Activated naive CD8-positive, alpha-beta T cell treated with anti-CD3 and anti-CD28 coated beads for 36 hours (primary cell): ENCODE results near the gene IGF1. TPM values are rescaled to one million over a fixed set of nuclear protein-coding genes. Genes with fewer than 3 reads are reported as not detected.
"Not testable (repeated sequence)": the region's sequence is repeated elsewhere in the genome, so short reads cannot be mapped to it uniquely, and the experiment has no call there.

ENCODE experiments used
- DNase-seq: peaks from one replicate; pipeline ENCODE4 v3.0.0; 2021
- H3K27ac Mint-ChIP-seq: one replicate; pipeline ENCODE4 v1.8.0; 2022; ENCODE audit warnings: mild to moderate bottlenecking, moderate library complexity, mixed read lengths
- H3K27me3 Mint-ChIP-seq: one replicate; pipeline ENCODE4 v1.8.0; 2022; ENCODE audit warnings: mild to moderate bottlenecking, mixed read lengths
- H3K36me3 Mint-ChIP-seq: one replicate; pipeline ENCODE4 v1.8.0; 2021; ENCODE audit warnings: mild to moderate bottlenecking, mixed read lengths
- H3K4me1 Mint-ChIP-seq: one replicate; pipeline ENCODE4 v1.8.0; 2021; ENCODE audit warnings: mixed read lengths
- H3K4me3 Mint-ChIP-seq: one replicate; pipeline ENCODE4 v1.8.0; 2022; ENCODE audit warnings: mild to moderate bottlenecking, moderate library complexity, mixed read lengths
- H3K9me3 Mint-ChIP-seq: one replicate; pipeline ENCODE4 v1.8.0; 2022; ENCODE audit warnings: mixed read lengths
- total RNA-seq, 2 experiments: library from RNA; stranded (reverse); gene quantifications; one replicate each; pipeline ENCODE4 v1.2.3, GENCODE V29; 2021

IGF1 gene
- total RNA-seq, 2 experiments from 2014 or later, result 2.1 to 2.3 TPM

- DNase-seq, result no peak
- Mint-ChIP-seq H3K4me3 (no peak overlapping the region), H3K36me3 (no peaks in the 10 kb centered on the region), H3K27ac (no peak overlapping the region), H3K4me1 (no peaks in the 10 kb centered on the region), H3K9me3 (no peaks in the 10 kb centered on the region), H3K27me3 (peaks cover 30% of the 10 kb centered on the region)
Observed at GRCh38 chr12:102454808-102455760, 25.3 kb downstream of the IGF1 start.

GRCh38 chr12:102454330-102454729, 26.0 kb downstream of the IGF1 start:
- no peak for DNase-seq
- Mint-ChIP-seq H3K36me3 (no peaks in the 10 kb centered on the region), H3K9me3 (no peaks in the 10 kb centered on the region), H3K27me3 (peaks cover 23% of the 10 kb centered on the region), H3K27ac (no peak overlapping the region), H3K4me3 (no peak overlapping the region), H3K4me1 (no peaks in the 10 kb centered on the region)

GRCh38 chr12:102452605-102453004, 27.8 kb downstream of the IGF1 start:
- Mint-ChIP-seq H3K4me1 (no peaks in the 10 kb centered on the region), H3K9me3 (peaks cover 5% of the 10 kb centered on the region), H3K4me3 (no peak overlapping the region), H3K27ac (no peak overlapping the region), H3K27me3 (peaks cover 22% of the 10 kb centered on the region), H3K36me3 (no peaks in the 10 kb centered on the region)
- DNase-seq, result no peak

- H3K36me3 Mint-ChIP-seq, H3K27ac Mint-ChIP-seq, H3K9me3 Mint-ChIP-seq, H3K4me3 Mint-ChIP-seq, DNase-seq, H3K4me1 Mint-ChIP-seq: not testable (repeated sequence)
- peaks cover 23% of the 10 kb centered on the region for H3K27me3 Mint-ChIP-seq
Observed at GRCh38 chr12:102449018-102449417, 31.3 kb downstream of the IGF1 start.

- peaks cover 23% of the 10 kb centered on the region for H3K27me3 Mint-ChIP-seq
- not testable (repeated sequence) for H3K4me3 Mint-ChIP-seq, DNase-seq, H3K9me3 Mint-ChIP-seq, H3K4me1 Mint-ChIP-seq, H3K36me3 Mint-ChIP-seq, H3K27ac Mint-ChIP-seq
Observed at GRCh38 chr12:102447426-102447825, 32.9 kb downstream of the IGF1 start.

GRCh38 chr12:102444707-102445106, 35.7 kb downstream of the IGF1 start:
- Mint-ChIP-seq H3K9me3 (peaks cover 5% of the 10 kb centered on the region), H3K27ac (no peak overlapping the region), H3K36me3 (no peaks in the 10 kb centered on the region), H3K4me1 (peaks cover 5% of the 10 kb centered on the region), H3K27me3 (peaks cover 30% of the 10 kb centered on the region), H3K4me3 (no peak overlapping the region)
- DNase-seq, result no peak

GRCh38 chr12:102444093-102444492, 36.3 kb downstream of the IGF1 start:
- H3K9me3 Mint-ChIP-seq, result peaks cover 4% of the 10 kb centered on the region
- no peak for DNase-seq
- no peak overlapping the region for H3K4me3 Mint-ChIP-seq
- H3K27me3 Mint-ChIP-seq, result peaks cover 37% of the 10 kb centered on the region
- H3K27ac Mint-ChIP-seq, result no peak overlapping the region
- H3K36me3 Mint-ChIP-seq, result no peaks in the 10 kb centered on the region
- H3K4me1 Mint-ChIP-seq, result peaks cover 5% of the 10 kb centered on the region

- peaks cover 9% of the 10 kb centered on the region for H3K4me1 Mint-ChIP-seq
- DNase-seq, result no peak
- H3K27me3 Mint-ChIP-seq, result peaks cover 42% of the 10 kb centered on the region
- no peaks in the 10 kb centered on the region for H3K9me3 Mint-ChIP-seq
- H3K4me3 Mint-ChIP-seq, result no peak overlapping the region
- H3K36me3 Mint-ChIP-seq, result no peaks in the 10 kb centered on the region
- no peak overlapping the region for H3K27ac Mint-ChIP-seq
Observed at GRCh38 chr12:102441077-102441596, 39.2 kb downstream of the IGF1 start.

GRCh38 chr12:102439426-102440405, 40.6 kb downstream of the IGF1 start:
- no peak for DNase-seq
- Mint-ChIP-seq H3K27ac (no peak overlapping the region), H3K9me3 (no peaks in the 10 kb centered on the region), H3K27me3 (peaks cover 35% of the 10 kb centered on the region), H3K4me3 (no peak overlapping the region), H3K36me3 (no peaks in the 10 kb centered on the region), H3K4me1 (peaks cover 9% of the 10 kb centered on the region)

- Mint-ChIP-seq H3K4me1 (peaks cover 9% of the 10 kb centered on the region), H3K27ac (no peak overlapping the region), H3K4me3 (no peak overlapping the region), H3K36me3 (no peaks in the 10 kb centered on the region), H3K27me3 (peaks cover 36% of the 10 kb centered on the region), H3K9me3 (no peaks in the 10 kb centered on the region)
- no peak for DNase-seq
Observed at GRCh38 chr12:102438827-102439210, 41.5 kb downstream of the IGF1 start.

- no peaks in the 10 kb centered on the region for H3K36me3 Mint-ChIP-seq
- no peak overlapping the region for H3K27ac Mint-ChIP-seq
- H3K4me1 Mint-ChIP-seq, result peaks cover 9% of the 10 kb centered on the region
- DNase-seq, result no peak
- H3K4me3 Mint-ChIP-seq, result no peak overlapping the region
- no peaks in the 10 kb centered on the region for H3K9me3 Mint-ChIP-seq
- peaks cover 42% of the 10 kb centered on the region for H3K27me3 Mint-ChIP-seq
Observed at GRCh38 chr12:102438047-102438826, 42.1 kb downstream of the IGF1 start.

- no peak for DNase-seq
- no peak overlapping the region for H3K4me3 Mint-ChIP-seq
- no peaks in the 10 kb centered on the region for H3K36me3 Mint-ChIP-seq
- H3K27me3 Mint-ChIP-seq, result peaks cover 46% of the 10 kb centered on the region
- no peaks in the 10 kb centered on the region for H3K9me3 Mint-ChIP-seq
- H3K27ac Mint-ChIP-seq, result no peak overlapping the region
- H3K4me1 Mint-ChIP-seq, result peaks cover 7% of the 10 kb centered on the region
Observed at GRCh38 chr12:102437511-102437910, 42.9 kb downstream of the IGF1 start.

GRCh38 chr12:102436867-102437266, 43.5 kb downstream of the IGF1 start:
- Mint-ChIP-seq H3K27me3 (peaks cover 50% of the 10 kb centered on the region), H3K36me3 (no peaks in the 10 kb centered on the region), H3K4me1 (peaks cover 7% of the 10 kb centered on the region), H3K27ac (no peak overlapping the region), H3K4me3 (no peak overlapping the region), H3K9me3 (no peaks in the 10 kb centered on the region)
- DNase-seq, result no peak

- H3K27me3 Mint-ChIP-seq, result peaks cover 47% of the 10 kb centered on the region
- H3K4me1 Mint-ChIP-seq, result peaks cover 4% of the 10 kb centered on the region
- no peaks in the 10 kb centered on the region for H3K9me3 Mint-ChIP-seq
- H3K27ac Mint-ChIP-seq, result no peak overlapping the region
- H3K4me3 Mint-ChIP-seq, result no peak overlapping the region
- no peaks in the 10 kb centered on the region for H3K36me3 Mint-ChIP-seq
- DNase-seq, result no peak
Observed at GRCh38 chr12:102435827-102436436, 44.4 kb downstream of the IGF1 start.
